Measurements from ENCODE around the gene TRABD2B. TPM values are rescaled to one million over a fixed set of nuclear protein-coding genes. Genes with fewer than 3 reads are reported as not detected.

Gene TRABD2B
- total and polyA plus RNA-seq, 2 of the 13 experiments (the other 11 are each of a cell fraction or from before 2014, with no cell fraction given) = 0.04 TPM; not detected in 1

DNA sequence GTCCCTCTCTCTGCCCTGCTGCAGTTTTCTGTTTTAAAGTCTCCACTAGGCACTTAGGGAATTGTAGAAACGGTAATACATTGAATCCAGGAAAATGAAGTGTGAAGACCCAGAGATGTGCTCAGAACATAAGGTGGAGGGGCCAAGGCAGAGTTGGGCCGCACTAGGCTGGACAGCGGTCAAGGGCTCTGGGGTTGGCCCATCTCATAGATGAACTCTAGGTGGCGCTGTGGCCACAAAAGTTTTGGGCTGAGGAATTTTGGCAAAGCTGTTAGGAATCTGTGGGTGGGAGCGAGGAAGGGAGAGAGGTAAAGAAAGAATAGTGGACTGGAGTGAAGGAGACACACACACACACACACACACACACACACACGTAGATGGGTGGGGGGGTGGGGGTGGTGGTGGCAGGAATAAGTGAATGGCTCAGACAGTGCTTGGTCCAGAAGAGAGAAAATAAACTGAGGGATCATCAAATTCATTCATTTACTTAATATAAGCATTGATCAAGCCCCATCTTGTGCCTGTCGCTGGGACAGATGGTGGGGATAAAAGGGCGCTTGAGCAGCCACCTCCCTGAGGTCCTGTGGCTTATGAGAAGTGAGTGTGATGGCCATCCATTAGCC lies 258.5 kb downstream of the TRABD2B start:
- Histone ChIP-seq H3K9ac (ENCODE audit: insufficient read depth, low read depth, low read length) (no peak overlapping the region), H3K27me3 (ENCODE audit: control insufficient read depth in 1 of 2, insufficient read depth in 2 of 2, low read length in 2 of 2) (peaks cover 3% of the 10 kb centered on the region in 2 experiments; a peak in 2 of 5 replicates), H3K9me3 (ENCODE audit: low read length) (no peaks in the 10 kb centered on the region), H3K4me3 (replicated peaks in 1 of 3; ENCODE audit: insufficient read depth in 1 of 3, low read depth in 2 of 3, low read length in 3 of 3) (no peak overlapping the region), H4K20me1 (ENCODE audit: insufficient read depth, low read length) (no peaks in the 10 kb centered on the region), H3K27ac (ENCODE audit: extremely low read length, insufficient read depth, low read length) (no peak overlapping the region), H3K79me2 (ENCODE audit: insufficient read depth, low read length) (no peaks in the 10 kb centered on the region), H3K4me1 (ENCODE audit: insufficient read depth, low read length) (no peaks in the 10 kb centered on the region), H3K36me3 (replicated peaks in 1 of 2; ENCODE audit: control insufficient read depth in 1 of 2, insufficient read depth in 2 of 2, low read length in 2 of 2) (no peaks in the 10 kb centered on the region), H3K4me2 (ENCODE audit: low read depth, low read length) (no peak overlapping the region), H2AFZ (ENCODE audit: low read length) (no peak overlapping the region)
- ChIA-PET POLR2A (no interaction called here), CTCF (ENCODE audit: low intra/inter-chr PET ratio, low total read pairs) (interaction anchor here (0.6 to 2.7 kb wide), 2 partner anchors 9 to 193 kb away, joined by 3 to 27 read pairs; no protein-coding TSS in a partner anchor)
- peak; percentile 35 for DNase-seq (ENCODE audit: low spot score)
- 2% methylated on average over 8 of the region's 8 CpGs for WGBS (ENCODE audit: low lambda C conversion rate)
- FAIRE-seq = peak; percentile 70
- no TSS peak for BruUV-seq (replicated peaks)
- in situ Hi-C loops (cut with HindIII; ENCODE audit: extremely low pct_ligation_motif_present, low pct_unique_long_range_greater_than_20kb) = loop anchor here (5.0 kb wide), 1 partner anchor 194 kb away; no protein-coding TSS in a partner anchor
- ATAC-seq = peak; percentile 93
- intact Hi-C loops (cut with micrococcal nuclease; ENCODE audit: unreplicated experiment) = loop anchor here (1.0 to 5.0 kb wide), 3 partner anchors 179 to 323 kb away; no protein-coding TSS in a partner anchor
- TF ChIP-seq HNF4A (CRISPR knock-in tag; IDR thresholded peaks at IDR 0.05) (no peak), LCORL (IDR thresholded peaks at IDR 0.05) (no peak), LCORL (CRISPR knock-in tag; IDR thresholded peaks at IDR 0.05) (peak; percentile 46; the same call in 1 of the 2 replicates), ZNF772 (CRISPR knock-in tag; IDR thresholded peaks at IDR 0.05) (no peak), TCF7 (IDR thresholded peaks at IDR 0.05; ENCODE audit: low read depth) (no peak), HMGA1 (CRISPR knock-in tag; conservative IDR thresholded peaks at IDR 0.05) (no peak), ZNF121 (CRISPR knock-in tag; IDR thresholded peaks at IDR 0.05) (peak; percentile 52; the same call in 1 of the 2 replicates), HDAC2 (CRISPR knock-in tag; IDR thresholded peaks at IDR 0.05) (no peak), STAG1 (CRISPR knock-in tag; IDR thresholded peaks at IDR 0.05) (peak; percentile 91), ZNF136 (CRISPR knock-in tag; IDR thresholded peaks at IDR 0.05; ENCODE audit: low read depth) (no peak), SRSF4 (IDR thresholded peaks at IDR 0.05; ENCODE audit: low read depth, low read length, poor library complexity, severe bottlenecking) (no peak)
- TF ChIP-seq, protein P1, sequence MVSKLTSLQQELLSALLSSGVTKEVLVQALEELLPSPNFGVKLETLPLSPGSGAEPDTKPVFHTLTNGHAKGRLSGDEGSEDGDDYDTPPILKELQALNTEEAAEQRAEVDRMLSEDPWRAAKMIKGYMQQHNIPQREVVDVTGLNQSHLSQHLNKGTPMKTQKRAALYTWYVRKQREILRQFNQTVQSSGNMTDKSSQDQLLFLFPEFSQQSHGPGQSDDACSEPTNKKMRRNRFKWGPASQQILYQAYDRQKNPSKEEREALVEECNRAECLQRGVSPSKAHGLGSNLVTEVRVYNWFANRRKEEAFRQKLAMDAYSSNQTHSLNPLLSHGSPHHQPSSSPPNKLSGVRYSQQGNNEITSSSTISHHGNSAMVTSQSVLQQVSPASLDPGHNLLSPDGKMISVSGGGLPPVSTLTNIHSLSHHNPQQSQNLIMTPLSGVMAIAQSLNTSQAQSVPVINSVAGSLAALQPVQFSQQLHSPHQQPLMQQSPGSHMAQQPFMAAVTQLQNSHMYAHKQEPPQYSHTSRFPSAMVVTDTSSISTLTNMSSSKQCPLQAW (CRISPR knock-in tag; IDR thresholded peaks at IDR 0.05) = 0 out of 2 replicates have a peak, but pooled peaks have one; percentile 32
- TF ChIP-seq, protein P2, sequence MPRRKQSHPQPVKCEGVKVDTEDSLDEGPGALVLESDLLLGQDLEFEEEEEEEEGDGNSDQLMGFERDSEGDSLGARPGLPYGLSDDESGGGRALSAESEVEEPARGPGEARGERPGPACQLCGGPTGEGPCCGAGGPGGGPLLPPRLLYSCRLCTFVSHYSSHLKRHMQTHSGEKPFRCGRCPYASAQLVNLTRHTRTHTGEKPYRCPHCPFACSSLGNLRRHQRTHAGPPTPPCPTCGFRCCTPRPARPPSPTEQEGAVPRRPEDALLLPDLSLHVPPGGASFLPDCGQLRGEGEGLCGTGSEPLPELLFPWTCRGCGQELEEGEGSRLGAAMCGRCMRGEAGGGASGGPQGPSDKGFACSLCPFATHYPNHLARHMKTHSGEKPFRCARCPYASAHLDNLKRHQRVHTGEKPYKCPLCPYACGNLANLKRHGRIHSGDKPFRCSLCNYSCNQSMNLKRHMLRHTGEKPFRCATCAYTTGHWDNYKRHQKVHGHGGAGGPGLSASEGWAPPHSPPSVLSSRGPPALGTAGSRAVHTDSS (CRISPR knock-in tag; conservative IDR thresholded peaks at IDR 0.05) = no peak
- TF ChIP-seq, protein P3, sequence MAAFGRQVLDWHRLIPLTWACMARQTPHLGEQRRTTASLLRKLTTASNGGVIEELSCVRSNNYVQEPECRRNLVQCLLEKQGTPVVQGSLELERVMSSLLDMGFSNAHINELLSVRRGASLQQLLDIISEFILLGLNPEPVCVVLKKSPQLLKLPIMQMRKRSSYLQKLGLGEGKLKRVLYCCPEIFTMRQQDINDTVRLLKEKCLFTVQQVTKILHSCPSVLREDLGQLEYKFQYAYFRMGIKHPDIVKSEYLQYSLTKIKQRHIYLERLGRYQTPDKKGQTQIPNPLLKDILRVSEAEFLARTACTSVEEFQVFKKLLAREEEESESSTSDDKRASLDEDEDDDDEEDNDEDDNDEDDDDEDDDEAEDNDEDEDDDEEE (CRISPR knock-in tag; IDR thresholded peaks at IDR 0.05) = no peak
- TF ChIP-seq, protein P4, sequence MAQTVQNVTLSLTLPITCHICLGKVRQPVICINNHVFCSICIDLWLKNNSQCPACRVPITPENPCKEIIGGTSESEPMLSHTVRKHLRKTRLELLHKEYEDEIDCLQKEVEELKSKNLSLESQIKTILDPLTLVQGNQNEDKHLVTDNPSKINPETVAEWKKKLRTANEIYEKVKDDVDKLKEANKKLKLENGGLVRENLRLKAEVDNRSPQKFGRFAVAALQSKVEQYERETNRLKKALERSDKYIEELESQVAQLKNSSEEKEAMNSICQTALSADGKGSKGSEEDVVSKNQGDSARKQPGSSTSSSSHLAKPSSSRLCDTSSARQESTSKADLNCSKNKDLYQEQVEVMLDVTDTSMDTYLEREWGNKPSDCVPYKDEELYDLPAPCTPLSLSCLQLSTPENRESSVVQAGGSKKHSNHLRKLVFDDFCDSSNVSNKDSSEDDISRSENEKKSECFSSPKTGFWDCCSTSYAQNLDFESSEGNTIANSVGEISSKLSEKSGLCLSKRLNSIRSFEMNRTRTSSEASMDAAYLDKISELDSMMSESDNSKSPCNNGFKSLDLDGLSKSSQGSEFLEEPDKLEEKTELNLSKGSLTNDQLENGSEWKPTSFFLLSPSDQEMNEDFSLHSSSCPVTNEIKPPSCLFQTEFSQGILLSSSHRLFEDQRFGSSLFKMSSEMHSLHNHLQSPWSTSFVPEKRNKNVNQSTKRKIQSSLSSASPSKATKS (CRISPR knock-in tag; IDR thresholded peaks at IDR 0.05) = no peak
